Glutamatergic neuron (in vitro differentiated cells): ENCODE data around the gene ABCC5. TPM values are rescaled to one million over a fixed set of nuclear protein-coding genes. Genes with fewer than 3 reads are reported as not detected.

ENCODE experiments used
- DNase-seq: peaks from one replicate; pipeline ENCODE4 v3.0.0; 2022
- H3K27ac Mint-ChIP-seq: one replicate; pipeline ENCODE4 v1.8.0; 2020; ENCODE audit warnings: mild to moderate bottlenecking, mixed read lengths, inconsistent platforms; ENCODE audit not compliant: unreplicated experiment
- H3K27me3 Mint-ChIP-seq: one replicate; pipeline ENCODE4 v1.8.0; 2020; ENCODE audit warnings: mild to moderate bottlenecking, moderate library complexity, mixed read lengths, inconsistent platforms; ENCODE audit not compliant: unreplicated experiment
- H3K36me3 Mint-ChIP-seq: one replicate; pipeline ENCODE4 v1.8.0; 2020; ENCODE audit warnings: mild to moderate bottlenecking, mixed read lengths, inconsistent platforms; ENCODE audit not compliant: unreplicated experiment
- H3K4me1 Mint-ChIP-seq: one replicate; pipeline ENCODE4 v1.8.0; 2020; ENCODE audit warnings: mild to moderate bottlenecking, low read depth, mixed read lengths, inconsistent platforms; ENCODE audit not compliant: unreplicated experiment
- H3K4me3 Mint-ChIP-seq: one replicate; pipeline ENCODE4 v1.8.0; 2020; ENCODE audit warnings: mild to moderate bottlenecking, mixed read lengths, inconsistent platforms; ENCODE audit not compliant: unreplicated experiment
- H3K9me3 Mint-ChIP-seq: one replicate; pipeline ENCODE4 v1.8.0; 2020; ENCODE audit warnings: mild to moderate bottlenecking, moderate library complexity, mixed read lengths, inconsistent platforms; ENCODE audit not compliant: unreplicated experiment
- total RNA-seq: library from RNA; stranded (reverse); fragmentation: NEBNext Ultra II Directional; extraction: Animal tissue kit (Norgen Biotek cat#: 25700); gene quantifications from one replicate; pipeline ENCODE4 v1.2.1, GENCODE V29; 2021; ENCODE audit not compliant: unreplicated experiment
- TF ChIP-seq, protein P1 (sequence below): fragments of 200-600 bp; sonication (generic); IDR thresholded peaks from one replicate; pipeline ENCODE4 v1.5.0; 2021; ENCODE audit not compliant: partially characterized antibody, unreplicated experiment

The ABCC5 gene
- total RNA-seq, 1 donor from 2014 or later, result 134 TPM

DNA sequence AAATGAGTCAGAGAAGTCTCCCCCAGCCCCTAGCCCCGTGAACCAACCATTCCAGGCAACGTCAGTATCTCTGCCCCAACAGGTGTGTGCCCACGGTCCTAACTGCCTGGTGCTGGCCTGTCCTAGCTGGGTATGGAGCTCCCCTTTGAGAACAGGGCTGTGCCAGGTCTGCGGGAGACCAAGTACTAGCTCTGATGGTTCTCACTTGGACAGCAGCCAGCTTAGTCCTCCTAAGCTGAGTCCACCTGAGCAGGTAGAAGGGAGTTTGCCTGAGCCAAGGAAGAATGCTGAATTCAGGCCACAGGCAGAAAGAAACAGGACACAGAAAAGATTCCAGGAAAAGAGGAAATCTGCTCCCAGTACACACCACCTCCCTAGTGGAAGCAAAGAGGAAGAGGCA, 99.9 kb downstream of the ABCC5 start:
- TF ChIP-seq, protein P1, sequence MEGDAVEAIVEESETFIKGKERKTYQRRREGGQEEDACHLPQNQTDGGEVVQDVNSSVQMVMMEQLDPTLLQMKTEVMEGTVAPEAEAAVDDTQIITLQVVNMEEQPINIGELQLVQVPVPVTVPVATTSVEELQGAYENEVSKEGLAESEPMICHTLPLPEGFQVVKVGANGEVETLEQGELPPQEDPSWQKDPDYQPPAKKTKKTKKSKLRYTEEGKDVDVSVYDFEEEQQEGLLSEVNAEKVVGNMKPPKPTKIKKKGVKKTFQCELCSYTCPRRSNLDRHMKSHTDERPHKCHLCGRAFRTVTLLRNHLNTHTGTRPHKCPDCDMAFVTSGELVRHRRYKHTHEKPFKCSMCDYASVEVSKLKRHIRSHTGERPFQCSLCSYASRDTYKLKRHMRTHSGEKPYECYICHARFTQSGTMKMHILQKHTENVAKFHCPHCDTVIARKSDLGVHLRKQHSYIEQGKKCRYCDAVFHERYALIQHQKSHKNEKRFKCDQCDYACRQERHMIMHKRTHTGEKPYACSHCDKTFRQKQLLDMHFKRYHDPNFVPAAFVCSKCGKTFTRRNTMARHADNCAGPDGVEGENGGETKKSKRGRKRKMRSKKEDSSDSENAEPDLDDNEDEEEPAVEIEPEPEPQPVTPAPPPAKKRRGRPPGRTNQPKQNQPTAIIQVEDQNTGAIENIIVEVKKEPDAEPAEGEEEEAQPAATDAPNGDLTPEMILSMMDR, result no peak
- Mint-ChIP-seq H3K36me3 (no peaks in the 10 kb centered on the region), H3K9me3 (peaks cover 6% of the 10 kb centered on the region), H3K27me3 (peaks cover 2% of the 10 kb centered on the region), H3K4me3 (no peak overlapping the region), H3K4me1 (peaks cover 14% of the 10 kb centered on the region), H3K27ac (no peak overlapping the region)
- no peak for DNase-seq

DNA sequence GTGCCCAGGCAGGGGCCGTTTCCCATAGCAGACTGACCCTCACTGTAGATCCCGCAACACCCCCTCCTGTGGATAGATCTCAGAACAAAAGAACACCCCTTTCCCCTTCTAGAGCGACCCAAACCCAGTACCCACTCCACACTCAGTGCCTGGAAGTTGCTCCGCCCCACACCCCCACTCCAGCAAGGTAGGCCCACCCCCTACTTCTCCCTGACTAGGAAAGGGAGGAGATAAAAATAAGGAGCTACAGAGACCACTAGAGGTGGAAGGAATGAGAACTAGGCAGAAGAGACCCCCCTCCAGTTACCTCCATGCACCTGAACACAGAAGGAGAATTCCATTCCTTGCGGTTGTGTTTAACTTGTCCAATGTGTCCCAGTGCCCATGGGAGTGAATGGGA, 102.8 kb downstream of the ABCC5 start:
- Mint-ChIP-seq H3K4me1 (peaks cover 1% of the 10 kb centered on the region), H3K36me3 (no peaks in the 10 kb centered on the region), H3K27me3 (peaks cover 6% of the 10 kb centered on the region), H3K27ac (no peak overlapping the region), H3K9me3 (peaks cover 8% of the 10 kb centered on the region), H3K4me3 (no peak overlapping the region)
- no peak for DNase-seq
- TF ChIP-seq, protein P1, result no peak

DNA sequence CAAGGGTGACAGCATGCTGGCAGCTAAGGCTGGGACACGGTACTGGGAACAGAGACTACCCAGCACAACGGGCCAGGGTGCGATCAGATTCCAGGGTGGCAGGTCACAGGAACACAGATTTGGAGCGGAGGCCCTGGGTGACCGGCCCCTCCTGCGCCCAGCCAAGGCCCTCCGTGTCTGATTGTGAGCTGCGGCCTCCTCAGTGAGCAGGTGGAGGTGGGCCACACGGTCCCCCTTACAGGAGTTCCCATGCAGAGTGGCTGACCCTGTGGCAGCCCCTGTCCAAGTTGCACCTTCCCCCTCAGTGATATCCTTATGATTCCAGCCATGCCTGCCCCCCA, 104.1 kb downstream of the ABCC5 start:
- peaks cover 8% of the 10 kb centered on the region for H3K9me3 Mint-ChIP-seq
- H3K4me3 Mint-ChIP-seq, result no peak overlapping the region
- H3K27me3 Mint-ChIP-seq, result peaks cover 6% of the 10 kb centered on the region
- TF ChIP-seq, protein P1, result no peak
- peaks cover 1% of the 10 kb centered on the region for H3K4me1 Mint-ChIP-seq
- no peaks in the 10 kb centered on the region for H3K36me3 Mint-ChIP-seq
- H3K27ac Mint-ChIP-seq, result no peak overlapping the region
- DNase-seq, result no peak

DNA sequence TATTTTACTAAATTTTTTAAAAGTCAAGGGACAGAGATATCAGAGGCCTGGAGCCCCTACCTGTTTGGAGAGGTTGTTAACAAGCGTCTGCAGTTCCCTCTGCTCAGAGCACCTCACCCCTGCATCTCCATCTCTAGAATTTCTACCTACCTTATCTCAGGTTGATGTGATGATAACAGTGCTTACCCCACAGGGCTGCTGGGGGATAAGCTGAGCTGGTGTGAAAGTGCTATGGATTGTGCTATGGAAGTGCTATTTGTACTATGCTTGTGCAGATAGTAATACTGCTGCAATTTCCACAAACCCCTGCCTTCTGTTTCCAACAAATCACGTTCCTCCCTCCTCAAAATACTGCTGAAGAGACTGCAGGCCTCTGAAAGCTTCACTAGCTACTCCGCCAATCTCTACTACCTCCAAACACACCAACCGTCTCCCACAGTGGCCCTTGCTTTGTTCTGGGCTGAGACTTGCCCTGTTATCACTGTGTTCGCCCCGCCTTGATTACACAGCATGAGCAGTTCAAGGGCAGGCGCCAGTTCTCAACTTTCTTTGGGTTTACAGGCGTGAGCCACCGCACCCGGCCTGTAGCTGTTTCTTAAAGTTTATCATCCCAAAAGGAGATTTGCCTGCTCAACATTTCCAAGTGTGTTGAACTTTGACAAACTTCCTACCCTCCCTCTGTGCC, 104.6 kb downstream of the ABCC5 start:
- H3K4me3 Mint-ChIP-seq, result no peak overlapping the region
- H3K27me3 Mint-ChIP-seq, result peaks cover 6% of the 10 kb centered on the region
- DNase-seq, result no peak
- H3K9me3 Mint-ChIP-seq, result peaks cover 8% of the 10 kb centered on the region
- TF ChIP-seq, protein P1, result no peak
- H3K27ac Mint-ChIP-seq, result no peak overlapping the region
- peaks cover 1% of the 10 kb centered on the region for H3K4me1 Mint-ChIP-seq
- no peaks in the 10 kb centered on the region for H3K36me3 Mint-ChIP-seq

DNA sequence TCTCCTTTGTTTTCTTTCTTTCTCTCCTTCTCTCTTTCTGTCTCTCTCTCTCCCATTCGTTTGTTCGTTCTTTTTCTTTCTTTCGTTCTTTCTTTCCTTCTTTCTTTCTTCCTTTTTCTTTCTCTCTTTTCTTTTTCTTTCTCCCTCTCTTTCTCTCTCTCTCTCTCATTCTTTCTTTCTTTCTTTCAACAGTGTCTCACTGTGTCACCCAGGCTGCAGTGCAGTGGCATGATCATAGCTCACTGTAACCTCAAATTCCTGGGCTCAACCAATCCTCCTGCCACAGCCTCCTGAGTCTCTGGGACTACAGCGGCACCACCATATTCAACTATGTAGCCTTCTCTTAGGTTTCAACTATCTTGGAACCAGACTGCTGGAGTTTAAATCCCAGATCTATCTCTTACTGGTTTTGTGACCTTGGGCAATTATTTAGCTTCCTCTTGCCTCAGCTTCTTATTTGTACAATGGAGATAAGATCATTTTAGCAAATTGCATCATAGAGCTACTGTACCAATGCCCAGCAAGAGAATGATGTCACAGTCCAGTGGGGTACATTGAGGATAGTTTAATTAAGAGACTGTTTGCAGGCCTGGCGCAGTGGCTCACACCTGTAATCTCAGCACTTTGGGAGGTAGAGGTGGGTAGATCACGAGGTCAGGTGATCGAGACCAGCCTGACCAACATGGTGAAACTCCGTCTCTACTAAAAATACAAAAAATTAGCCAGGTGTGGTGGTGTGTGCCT, 105.7 kb downstream of the ABCC5 start:
- no peak for DNase-seq
- peaks cover 4% of the 10 kb centered on the region for H3K27me3 Mint-ChIP-seq
- no peaks in the 10 kb centered on the region for H3K36me3 Mint-ChIP-seq
- no peak overlapping the region for H3K4me3 Mint-ChIP-seq
- TF ChIP-seq, protein P1, result no peak
- H3K27ac Mint-ChIP-seq, result no peak overlapping the region
- peaks cover 1% of the 10 kb centered on the region for H3K4me1 Mint-ChIP-seq
- peaks cover 8% of the 10 kb centered on the region for H3K9me3 Mint-ChIP-seq
